GM12872 (cell line): Measurements from ENCODE around the gene NOS1AP.

Experiments used
- TF ChIP-seq, protein P1 (sequence below): IDR thresholded peaks from 3 replicates; pipeline ENCODE4 v1.5.1; 2011; ENCODE audit warnings: low read depth, mild to moderate bottlenecking, low read length, moderate library complexity; ENCODE audit not compliant: insufficient read depth

Gene NOS1AP

DNA sequence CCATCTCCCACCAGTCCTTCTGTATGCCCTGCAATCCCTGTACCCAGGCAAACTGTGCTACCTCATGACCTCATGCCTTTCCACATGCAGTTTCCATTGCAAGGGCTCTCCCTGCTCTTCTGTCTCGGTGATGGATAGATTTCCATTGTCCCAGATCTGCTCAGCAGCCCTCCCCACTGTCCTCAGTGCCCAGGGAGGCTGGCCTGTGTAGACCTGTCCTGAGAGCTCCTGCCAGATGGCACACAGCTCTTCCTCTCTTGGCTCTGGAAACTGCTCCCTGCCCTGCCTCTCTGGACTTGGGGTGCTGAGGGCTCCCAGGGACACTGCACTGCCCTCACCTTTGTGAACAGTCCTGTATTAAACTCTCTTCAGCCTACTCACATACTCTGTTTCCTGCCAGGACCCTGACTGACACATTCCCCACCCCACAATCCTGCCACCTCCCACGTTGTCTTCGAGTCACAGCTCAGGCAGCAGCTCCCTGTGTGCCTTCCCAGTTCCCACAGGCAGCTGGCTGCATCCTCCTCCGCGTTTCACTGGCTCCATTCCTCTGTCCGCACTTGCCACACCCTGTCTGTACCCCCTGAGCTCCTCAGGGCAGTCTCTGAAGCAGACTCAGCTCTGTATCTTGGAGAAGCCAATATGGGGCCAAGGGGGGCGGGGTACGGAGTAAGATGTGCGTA is 250.1 kb downstream of the NOS1AP start:
- TF ChIP-seq, protein P1, sequence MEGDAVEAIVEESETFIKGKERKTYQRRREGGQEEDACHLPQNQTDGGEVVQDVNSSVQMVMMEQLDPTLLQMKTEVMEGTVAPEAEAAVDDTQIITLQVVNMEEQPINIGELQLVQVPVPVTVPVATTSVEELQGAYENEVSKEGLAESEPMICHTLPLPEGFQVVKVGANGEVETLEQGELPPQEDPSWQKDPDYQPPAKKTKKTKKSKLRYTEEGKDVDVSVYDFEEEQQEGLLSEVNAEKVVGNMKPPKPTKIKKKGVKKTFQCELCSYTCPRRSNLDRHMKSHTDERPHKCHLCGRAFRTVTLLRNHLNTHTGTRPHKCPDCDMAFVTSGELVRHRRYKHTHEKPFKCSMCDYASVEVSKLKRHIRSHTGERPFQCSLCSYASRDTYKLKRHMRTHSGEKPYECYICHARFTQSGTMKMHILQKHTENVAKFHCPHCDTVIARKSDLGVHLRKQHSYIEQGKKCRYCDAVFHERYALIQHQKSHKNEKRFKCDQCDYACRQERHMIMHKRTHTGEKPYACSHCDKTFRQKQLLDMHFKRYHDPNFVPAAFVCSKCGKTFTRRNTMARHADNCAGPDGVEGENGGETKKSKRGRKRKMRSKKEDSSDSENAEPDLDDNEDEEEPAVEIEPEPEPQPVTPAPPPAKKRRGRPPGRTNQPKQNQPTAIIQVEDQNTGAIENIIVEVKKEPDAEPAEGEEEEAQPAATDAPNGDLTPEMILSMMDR = no peak

- TF ChIP-seq, protein P1 = no peak
These were observed 252.4 kb downstream of the NOS1AP start for GRCh38 chr1:162321809-162322422.

DNA sequence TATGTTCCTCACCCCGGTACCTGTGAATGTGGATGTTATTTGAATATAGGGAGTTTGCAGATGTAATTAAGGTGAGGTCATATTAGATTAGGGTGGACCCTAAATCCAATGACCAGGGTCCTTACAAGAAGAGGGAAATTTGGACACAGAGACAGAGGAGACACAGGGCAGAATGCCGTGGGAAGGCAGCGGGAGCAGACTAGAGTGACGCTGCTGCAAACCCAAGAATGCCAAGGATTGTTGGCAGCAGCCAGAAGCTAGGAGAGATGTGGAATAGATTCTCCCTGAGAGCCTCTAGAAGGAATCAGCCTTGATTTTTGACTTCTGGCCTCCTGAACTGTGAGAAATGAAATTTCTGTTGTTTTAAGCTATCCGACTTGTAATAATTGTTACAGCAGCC is 253.5 kb downstream of the NOS1AP start:
- TF ChIP-seq, protein P1 = no peak

DNA sequence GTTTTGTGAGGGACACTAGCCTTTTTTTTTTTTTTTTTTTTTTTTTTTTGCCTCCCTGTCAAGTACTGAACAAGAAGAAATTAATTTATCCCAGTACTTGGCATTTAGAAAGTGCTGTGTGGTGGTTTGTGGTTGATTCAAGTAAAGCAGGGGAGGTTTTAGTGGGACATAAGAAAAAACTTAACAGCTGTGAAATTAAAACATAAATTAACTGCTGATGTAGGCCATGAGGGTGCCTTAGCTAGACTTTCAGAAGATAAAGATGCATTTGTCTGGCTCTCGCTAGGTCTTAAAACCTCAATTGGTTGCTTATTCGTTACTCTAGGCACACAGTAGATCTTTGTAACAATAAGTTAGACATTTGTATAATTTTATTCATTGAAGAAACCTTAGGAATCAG is 254.9 kb downstream of the NOS1AP start:
- TF ChIP-seq, protein P1 = no peak

- TF ChIP-seq, protein P1 = no peak
These were observed 257.1 kb downstream of the NOS1AP start for GRCh38 chr1:162326559-162326958.

DNA sequence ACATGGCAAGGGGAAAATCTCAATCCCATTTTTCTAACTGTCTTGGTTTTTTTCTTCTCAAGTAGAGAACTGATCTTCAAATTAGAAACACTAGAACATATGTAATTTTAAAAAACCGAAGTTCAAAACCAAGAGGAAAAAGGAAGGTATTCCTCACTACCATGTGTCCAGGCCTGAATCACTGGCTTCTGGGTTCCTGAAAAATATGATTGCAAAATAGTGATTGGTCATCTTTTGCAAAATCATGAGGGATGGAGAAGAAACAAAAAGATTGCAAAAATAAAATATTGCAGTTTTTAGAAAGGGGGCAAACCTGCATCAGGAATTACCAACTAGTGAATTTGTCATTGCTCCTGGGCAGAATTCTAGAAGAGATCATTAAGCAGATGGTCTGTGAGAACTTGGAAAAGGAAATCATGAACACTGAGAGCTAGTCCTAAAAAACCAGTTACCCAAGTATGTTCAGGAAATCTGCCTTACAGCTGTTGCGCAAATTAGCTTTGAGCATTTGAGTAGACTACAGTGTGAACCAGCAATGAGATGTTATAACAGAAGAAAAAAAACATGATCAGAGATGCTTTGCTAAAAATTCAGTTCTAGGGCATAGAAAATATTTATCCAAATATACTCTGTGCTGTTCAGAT is 257.8 kb downstream of the NOS1AP start:
- TF ChIP-seq, protein P1 = no peak

- TF ChIP-seq, protein P1 = no peak
These were observed 258.3 kb downstream of the NOS1AP start for GRCh38 chr1:162327788-162328165.
